Adrenal gland (tissue), 12 donors: ENCODE results near the gene HOMEZ. TPM values are rescaled to one million over a fixed set of nuclear protein-coding genes. Genes with fewer than 3 reads are reported as not detected.
"Not testable (repeated sequence)": the region's sequence is repeated elsewhere in the genome, so short reads cannot be mapped to it uniquely, and the experiment has no call there.

Experiments
- DNase-seq, 7 donors: peaks; one replicate each; pipeline ENCODE4 v3.0.0-alpha.2; 2019 to 2020
- H3K27ac ChIP-seq, 5 donors: fragments of 200-600 bp; sonication (generic) in 4 of 5; 1 replicate in 3 of 5; 2 replicates in 2 of 5; pipeline versions ENCODE4 v1.5.1 to v1.8.0; 2016 to 2020; ENCODE audit warnings: mild to moderate bottlenecking in 1 of 5
- H3K27me3 ChIP-seq: fragments of 200-600 bp; 2 replicates; pipeline ENCODE4 v1.8.0; 2021
- H3K36me3 ChIP-seq, 2 donors: fragments of 200-600 bp; replicated peaks in 1 of 2; 1 replicate in 1 of 2; 2 replicates in 1 of 2; pipeline versions ENCODE4 v1.5.1 to v1.8.0; 2018 to 2022
- H3K4me1 ChIP-seq, 2 donors: fragments of 200-600 bp; replicated peaks in 1 of 2; 1 replicate in 1 of 2; 2 replicates in 1 of 2; pipeline versions ENCODE4 v1.5.1 to v1.8.0; 2018 to 2021
- H3K4me3 ChIP-seq, 4 donors: fragments of 200-600 bp; sonication (generic) in 3 of 4; one replicate each; pipeline ENCODE4 v1.5.1; 2016 to 2018
- H3K9me3 ChIP-seq, 3 donors: fragments of 200-600 bp; sonication (generic) in 1 of 3; replicated peaks in 1 of 3; 1 replicate in 2 of 3; 2 replicates in 1 of 3; pipeline versions ENCODE4 v1.5.1 to v1.8.0; 2016 to 2021
- POLR2A ChIP-seq, 2 donors: fragments of 450-650 bp; IDR thresholded peaks; one replicate each; pipeline ENCODE4 v1.6.1; 2017; ENCODE audit warnings: antibody characterized with exemption in 2 of 2, mild to moderate bottlenecking in 2 of 2, moderate library complexity in 1 of 2
- WGBS, 4 donors: extraction: QIAGEN DNeasy Blood & Tissue Kit in 2 of 4; methylation state at CpG; one replicate each; pipeline versions ENCODE4 v1.1.5 to v1.1.7; 2013 to 2017; 5-methylcytosine and 5-hydroxymethylcytosine counted together
- intact Hi-C, 2 donors: fragments of 100-400 bp; cut with DNase I; formaldehyde crosslinking; loops; one replicate each; pipeline versions ENCODE4 v1.14.1 to v1.15.0; 2022 to 2023
- polyA plus RNA-seq, 3 donors: library from polyadenylated mRNA; stranded (reverse); fragments of 200-250 nt in 2 of 3; fragments of 350-450 nt in 1 of 3; fragmentation: Illumina TruSeq in 1 of 3; extraction: RNeasy Lipid Tissue Mini Kit (QIAGEN cat#74804) in 1 of 3; gene quantifications; one replicate each; pipeline ENCODE4 v1.2.3, GENCODE V29; 2013 to 2014
- total RNA-seq, 9 donors: library from RNA; depleted of rRNA in 4 of 9; stranded (reverse); fragments of >200 nt in 4 of 9; fragments of 120-200 nt in 1 of 9; fragmentation: NEBNext Ultra II Directional in 1 of 9; extraction: Animal tissue kit (Norgen Biotek cat#: 25700) in 1 of 9; gene quantifications; one replicate each; pipeline versions ENCODE4 v1.1.0 to v1.2.4, GENCODE V29; 2013 to 2023
- TF ChIP-seq, protein P1 (sequence below), 6 experiments: fragments of 450-650 bp in 4 of 6; fragments of 200-600 bp in 2 of 6; sonication (generic) in 1 of 6; IDR thresholded peaks; 1 replicate in 5 of 6; 2 replicates in 1 of 6; pipeline versions ENCODE4 v1.5.1 to v1.8.0; 2016 to 2021; ENCODE audit warnings: antibody characterized with exemption in 6 of 6, mild to moderate bottlenecking in 2 of 6, moderate library complexity in 1 of 6
- donor health status: healthy with polysubstance abuse.
- donor health status: Bipolar disorder and iron deficiency.
- donor health status: DM: yes; HTN: yes; CAD: no.
- donor health status: DM: no; HTN: no; CAD: no.
- donor health status: DM: no; HTN: no; CAD: no.
- donor health status: DM: yes; HTN: yes; CAD: no.

The HOMEZ gene
- total and polyA plus RNA-seq, 12 donors, result 4.5 to 15.0 (median 9.0) TPM

DNA sequence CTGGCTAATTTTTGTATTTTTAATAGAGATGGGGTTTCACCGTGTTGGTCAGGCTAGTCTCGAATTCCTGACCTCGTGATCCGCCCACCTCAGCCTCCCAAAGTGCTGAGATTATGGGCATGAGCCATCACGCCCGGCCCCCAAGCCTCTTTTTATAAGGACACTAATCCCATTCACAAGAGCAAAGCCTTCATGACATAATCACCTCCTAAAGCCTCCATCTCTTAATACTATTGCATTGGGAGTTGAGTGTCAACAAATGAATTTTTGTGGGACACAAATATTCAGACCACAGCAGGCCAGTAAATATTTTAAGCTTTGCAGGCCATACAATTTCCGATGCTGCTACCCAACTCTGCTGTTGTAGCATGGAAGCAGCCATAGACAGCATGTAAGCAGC lies 37.3 kb downstream of the HOMEZ start:
- no peak for DNase-seq
- 84 to 87% (median 86%) methylated on average over 7 of the region's 7 CpGs for WGBS, 4 donors
- TF ChIP-seq, protein P1, sequence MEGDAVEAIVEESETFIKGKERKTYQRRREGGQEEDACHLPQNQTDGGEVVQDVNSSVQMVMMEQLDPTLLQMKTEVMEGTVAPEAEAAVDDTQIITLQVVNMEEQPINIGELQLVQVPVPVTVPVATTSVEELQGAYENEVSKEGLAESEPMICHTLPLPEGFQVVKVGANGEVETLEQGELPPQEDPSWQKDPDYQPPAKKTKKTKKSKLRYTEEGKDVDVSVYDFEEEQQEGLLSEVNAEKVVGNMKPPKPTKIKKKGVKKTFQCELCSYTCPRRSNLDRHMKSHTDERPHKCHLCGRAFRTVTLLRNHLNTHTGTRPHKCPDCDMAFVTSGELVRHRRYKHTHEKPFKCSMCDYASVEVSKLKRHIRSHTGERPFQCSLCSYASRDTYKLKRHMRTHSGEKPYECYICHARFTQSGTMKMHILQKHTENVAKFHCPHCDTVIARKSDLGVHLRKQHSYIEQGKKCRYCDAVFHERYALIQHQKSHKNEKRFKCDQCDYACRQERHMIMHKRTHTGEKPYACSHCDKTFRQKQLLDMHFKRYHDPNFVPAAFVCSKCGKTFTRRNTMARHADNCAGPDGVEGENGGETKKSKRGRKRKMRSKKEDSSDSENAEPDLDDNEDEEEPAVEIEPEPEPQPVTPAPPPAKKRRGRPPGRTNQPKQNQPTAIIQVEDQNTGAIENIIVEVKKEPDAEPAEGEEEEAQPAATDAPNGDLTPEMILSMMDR (IDR thresholded peaks at IDR 0.05), result no peak
- no peak for TF ChIP-seq POLR2A (IDR thresholded peaks at IDR 0.05)
- H3K36me3 ChIP-seq, result no peaks in the 10 kb centered on the region
- no peaks in the 10 kb centered on the region for H3K27me3 ChIP-seq
- H3K9me3 ChIP-seq, result no peaks in the 10 kb centered on the region
- no peaks in the 10 kb centered on the region for H3K4me1 ChIP-seq
- intact Hi-C loops, result no loop called here
- no peak overlapping the region for H3K27ac ChIP-seq
- H3K4me3 ChIP-seq, result no peak overlapping the region

DNA sequence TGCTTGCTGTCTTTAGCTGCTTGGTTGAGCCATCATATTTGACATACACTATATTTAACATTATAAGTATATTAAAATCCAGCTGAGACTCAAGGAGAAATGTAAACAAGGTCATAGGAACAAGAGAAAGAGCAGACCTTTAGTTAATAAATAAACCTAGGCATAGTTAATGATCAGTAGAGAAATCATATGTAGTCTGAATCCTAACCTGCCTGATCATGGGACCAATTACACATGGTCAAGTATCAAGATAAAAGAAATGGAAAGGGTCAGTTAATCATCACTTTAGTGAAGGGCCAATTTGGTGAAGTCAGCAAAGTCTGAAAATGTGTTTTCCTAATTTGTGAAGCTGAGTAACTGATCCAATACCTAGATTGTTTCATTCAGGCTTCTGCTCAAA lies 40.6 kb downstream of the HOMEZ start:
- TF ChIP-seq, protein P1 (IDR thresholded peaks at IDR 0.05), result no peak
- TF ChIP-seq POLR2A (IDR thresholded peaks at IDR 0.05), result no peak
- DNase-seq, result no peak
- Histone ChIP-seq H3K36me3 (no peaks in the 10 kb centered on the region), H3K4me3 (no peak overlapping the region), H3K4me1 (no peaks in the 10 kb centered on the region), H3K9me3 (no peaks in the 10 kb centered on the region), H3K27me3 (no peaks in the 10 kb centered on the region), H3K27ac (no peak overlapping the region)
- intact Hi-C loops, result no loop called here

DNA sequence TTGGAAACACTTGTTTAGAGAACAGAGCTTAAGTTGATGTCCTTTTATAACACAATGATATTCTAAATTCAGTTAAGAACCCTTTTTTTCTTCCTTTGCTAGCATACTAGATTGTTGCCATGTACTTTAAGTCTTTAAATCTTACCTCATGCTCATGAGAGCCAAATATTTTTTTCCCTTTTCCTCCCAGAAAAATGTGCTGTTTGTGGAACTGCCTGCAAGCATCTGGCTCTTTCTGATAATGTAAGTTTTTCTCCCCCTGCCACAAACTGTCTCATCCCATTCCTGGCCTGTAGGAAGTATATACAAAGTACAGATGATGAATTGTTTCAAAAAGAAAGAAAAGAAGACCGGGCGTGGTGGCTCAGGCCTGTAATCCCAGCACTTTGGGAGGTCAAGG lies 42.9 kb downstream of the HOMEZ start:
- DNase-seq, result no peak
- 73 to 91% (median 90%) methylated on average over 2 of the region's 2 CpGs for WGBS, 4 donors
- intact Hi-C loops, result no loop called here
- Histone ChIP-seq H3K27ac (no peak overlapping the region), H3K36me3 (no peaks in the 10 kb centered on the region), H3K4me3 (no peak overlapping the region), H3K9me3 (no peaks in the 10 kb centered on the region), H3K4me1 (peaks cover 0 to under 1% of the 10 kb centered on the region in 2 donors), H3K27me3 (no peaks in the 10 kb centered on the region)
- TF ChIP-seq, protein P1 (IDR thresholded peaks at IDR 0.05), result no peak
- TF ChIP-seq POLR2A (IDR thresholded peaks at IDR 0.05), result no peak

DNA sequence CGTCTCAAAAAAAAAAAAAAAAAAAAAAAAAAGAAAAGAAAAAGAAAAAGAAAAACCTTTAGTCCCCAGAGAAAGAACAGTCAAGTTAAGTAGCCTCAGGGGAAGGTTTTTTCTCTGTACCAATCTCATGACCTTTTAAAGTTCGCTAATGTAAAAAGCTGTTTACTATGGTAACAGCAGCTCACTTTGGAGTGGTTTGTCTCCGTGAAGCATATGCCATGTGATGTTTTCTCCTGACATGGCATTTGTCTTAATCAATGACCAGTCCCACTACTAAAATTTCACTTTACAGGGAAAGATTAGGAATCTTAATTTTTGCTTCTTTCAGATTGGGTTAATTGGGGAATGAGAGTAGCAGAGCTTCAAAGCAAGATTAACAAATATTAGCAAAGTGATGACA lies 43.9 kb downstream of the HOMEZ start:
- no peaks in the 10 kb centered on the region for H3K9me3 ChIP-seq
- no peak for DNase-seq
- TF ChIP-seq POLR2A (IDR thresholded peaks at IDR 0.05), result no peak
- TF ChIP-seq, protein P1 (IDR thresholded peaks at IDR 0.05), result no peak
- H3K36me3 ChIP-seq, result no peaks in the 10 kb centered on the region
- H3K4me3 ChIP-seq, result no peak overlapping the region
- peaks cover 0 to 5% of the 10 kb centered on the region in 2 donors for H3K4me1 ChIP-seq
- no peak overlapping the region for H3K27ac ChIP-seq
- H3K27me3 ChIP-seq, result no peaks in the 10 kb centered on the region
- intact Hi-C loops, result no loop called here
- 72 to 80% (median 74%) methylated on average over 2 to 3 of the region's 3 CpGs for WGBS, 4 donors

DNA sequence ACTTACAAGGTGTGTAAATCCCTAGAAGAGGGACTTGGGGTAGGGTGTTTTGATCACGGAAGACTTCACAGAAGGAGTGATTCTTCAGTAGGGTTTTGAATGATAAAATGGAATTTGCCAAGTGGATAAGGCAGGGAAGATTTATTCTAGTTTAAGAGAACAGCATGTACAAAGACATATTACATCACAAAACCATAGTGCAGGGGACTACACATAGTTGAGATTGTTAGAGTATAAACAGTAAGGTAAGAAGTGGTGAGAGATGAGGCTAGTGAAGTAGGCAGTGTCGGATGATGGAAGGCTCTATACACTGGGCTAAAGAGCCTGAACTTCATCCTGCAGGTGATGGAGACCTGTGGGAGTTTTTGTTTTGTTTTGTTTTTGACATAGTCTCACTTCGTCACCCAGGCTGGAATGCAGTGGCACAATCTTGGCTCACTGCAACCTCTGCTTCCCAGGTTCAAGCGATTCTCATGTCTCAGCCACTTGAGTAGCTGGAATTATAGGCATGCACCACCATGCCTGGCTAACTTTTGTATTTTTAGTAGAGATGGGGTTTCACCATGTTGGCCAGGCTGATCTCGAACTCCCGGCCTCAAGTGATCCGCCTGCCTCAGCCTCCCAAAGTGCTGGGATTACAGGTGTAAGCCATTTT lies 44.7 kb downstream of the HOMEZ start:
- intact Hi-C loops, H3K27me3 ChIP-seq, H3K36me3 ChIP-seq, H3K27ac ChIP-seq, H3K9me3 ChIP-seq, H3K4me1 ChIP-seq, DNase-seq, H3K4me3 ChIP-seq: not testable (repeated sequence)
- 86 to 90% (median 87%) methylated on average over 7 of the region's 7 CpGs for WGBS, 4 donors
